Measurements from ENCODE around the gene ADH5. TPM values are rescaled to one million over a fixed set of nuclear protein-coding genes. Genes with fewer than 3 reads are reported as not detected.
"Not testable (repeated sequence)": the region's sequence is repeated elsewhere in the genome, so short reads cannot be mapped to it uniquely, and the experiment has no call there.

ADH5 gene
- total RNA-seq, 1 donor from 2014 or later = 99.5 TPM

GRCh38 chr4:99025506-99025905 is 63.1 kb downstream of the ADH5 start:
- Histone ChIP-seq H3K36me3 (ENCODE audit: control insufficient read depth, insufficient read depth, low read length) (no peaks in the 10 kb centered on the region), H3K27me3 (ENCODE audit: control insufficient read depth, insufficient read depth, low read length) (no peaks in the 10 kb centered on the region), H3K4me3 (ENCODE audit: low read depth, low read length) (no peak overlapping the region)
- no peak for DNase-seq (ENCODE audit: low read depth)
- TF ChIP-seq CTCF (IDR thresholded peaks at IDR 0.05; ENCODE audit: insufficient read depth, low read length, poor library complexity, severe bottlenecking) = no peak

- H3K36me3 ChIP-seq (ENCODE audit: control insufficient read depth, insufficient read depth, low read length) = no peaks in the 10 kb centered on the region
- TF ChIP-seq CTCF (IDR thresholded peaks at IDR 0.05; ENCODE audit: insufficient read depth, low read length, poor library complexity, severe bottlenecking) = no peak
- DNase-seq (ENCODE audit: low read depth) = no peak
- H3K4me3 ChIP-seq (ENCODE audit: low read depth, low read length) = no peak overlapping the region
- H3K27me3 ChIP-seq (ENCODE audit: control insufficient read depth, insufficient read depth, low read length) = no peaks in the 10 kb centered on the region
Observed at GRCh38 chr4:99024481-99025275, 63.9 kb downstream of the ADH5 start.

- not testable (repeated sequence) for H3K36me3 ChIP-seq (ENCODE audit: control insufficient read depth, insufficient read depth, low read length); DNase-seq (ENCODE audit: low read depth); H3K27me3 ChIP-seq (ENCODE audit: control insufficient read depth, insufficient read depth, low read length); H3K4me3 ChIP-seq (ENCODE audit: low read depth, low read length)
Observed at GRCh38 chr4:99023800-99024251, 64.8 kb downstream of the ADH5 start.

- Histone ChIP-seq H3K4me3 (ENCODE audit: low read depth, low read length) (no peak overlapping the region), H3K36me3 (ENCODE audit: control insufficient read depth, insufficient read depth, low read length) (no peaks in the 10 kb centered on the region), H3K27me3 (ENCODE audit: control insufficient read depth, insufficient read depth, low read length) (no peaks in the 10 kb centered on the region)
- no peak for DNase-seq (ENCODE audit: low read depth)
- TF ChIP-seq CTCF (IDR thresholded peaks at IDR 0.05; ENCODE audit: insufficient read depth, low read length, poor library complexity, severe bottlenecking) = no peak
Observed at GRCh38 chr4:99022566-99022965, 66.0 kb downstream of the ADH5 start.

GRCh38 chr4:99021386-99021785 is 67.2 kb downstream of the ADH5 start:
- H3K36me3 ChIP-seq (ENCODE audit: control insufficient read depth, insufficient read depth, low read length) = no peaks in the 10 kb centered on the region
- no peak overlapping the region for H3K4me3 ChIP-seq (ENCODE audit: low read depth, low read length)
- TF ChIP-seq CTCF (IDR thresholded peaks at IDR 0.05; ENCODE audit: insufficient read depth, low read length, poor library complexity, severe bottlenecking) = no peak
- H3K27me3 ChIP-seq (ENCODE audit: control insufficient read depth, insufficient read depth, low read length) = no peaks in the 10 kb centered on the region
- no peak for DNase-seq (ENCODE audit: low read depth)

Other genes starting within 250 kb of the ADH5 start
- gene EIF4E, start 159.7 kb downstream of the ADH5 start, total RNA-seq = 78.6 and 87.0 TPM in 2 replicates
- gene METAP1, start 93.1 kb downstream of the ADH5 start, total RNA-seq = 56.0 and 58.9 TPM in 2 replicates
- not detected in 2 replicates for gene ADH4, start 55.5 kb upstream of the ADH5 start, total RNA-seq
- not detected in 2 replicates for gene ADH6, start 130.5 kb upstream of the ADH5 start, total RNA-seq
- gene ADH1A, start 202.2 kb upstream of the ADH5 start, total RNA-seq = not detected in 2 replicates
- 0.08 TPM in 1 of 2 replicates, not detected in the other for gene ADH1B, start 232.6 kb upstream of the ADH5 start, total RNA-seq